ENCODE measurements around the gene ALS2.
"Not testable (repeated sequence)": the region's sequence is repeated elsewhere in the genome, so short reads cannot be mapped to it uniquely, and the experiment has no call there.

ALS2 gene

DNA sequence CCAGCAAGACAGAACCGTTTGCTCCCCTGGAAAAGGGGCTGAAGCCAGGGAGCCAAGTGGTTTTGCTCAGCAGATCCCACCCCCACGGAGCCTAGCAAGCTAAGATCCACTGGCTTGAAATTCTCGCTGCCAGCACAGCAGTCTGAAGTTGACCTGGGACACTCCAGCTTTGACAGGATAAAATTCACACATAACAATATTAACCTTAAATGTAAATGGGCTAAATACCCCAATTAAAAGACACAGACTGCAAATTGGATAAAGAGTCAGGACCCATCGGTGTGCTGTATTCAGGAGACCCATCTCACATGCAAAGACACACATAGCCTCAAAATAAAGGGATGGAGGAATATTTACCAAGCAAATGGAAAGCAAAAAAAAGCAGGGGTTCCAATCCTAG is 109.5 kb downstream of the ALS2 start:
- H3K4me3 ChIP-seq (ENCODE audit: low read depth in 1 of 2, low read length in 2 of 2), result not testable (repeated sequence)

DNA sequence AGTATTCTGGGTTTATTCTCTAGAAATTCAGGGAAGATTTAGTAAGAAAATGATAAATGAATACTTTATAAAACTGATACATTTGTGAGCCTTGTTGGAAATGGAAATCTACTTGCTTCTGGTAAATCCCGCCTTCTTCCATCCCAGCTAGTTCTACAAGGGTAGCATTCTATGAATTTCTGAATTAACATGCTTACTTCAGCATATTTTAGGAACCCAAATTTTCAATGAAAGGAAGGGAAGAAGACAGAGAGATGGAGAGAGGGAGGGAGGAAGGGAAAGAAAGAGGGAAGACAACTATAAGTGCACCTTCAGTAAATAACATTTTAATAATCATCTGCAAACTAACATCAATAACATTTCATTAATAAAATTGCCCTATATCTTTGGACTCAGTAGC is 110.9 kb downstream of the ALS2 start:
- no peaks in the 10 kb centered on the region for H3K36me3 ChIP-seq (ENCODE audit: control insufficient read depth in 1 of 2, insufficient read depth in 2 of 2, low read length in 2 of 2)
- no peaks in the 10 kb centered on the region for H3K27me3 ChIP-seq (ENCODE audit: control insufficient read depth in 1 of 2, insufficient read depth in 2 of 2, low read length in 2 of 2)
- H3K9me3 ChIP-seq (ENCODE audit: control insufficient read depth in 1 of 2, low read length in 2 of 2), result no peaks in the 10 kb centered on the region

More for the DNA sequence above, 109.5 kb downstream of the ALS2 start:
- H3K4me1 ChIP-seq (ENCODE audit: control insufficient read depth in 1 of 2, insufficient read depth in 2 of 2, low read length in 2 of 2); H3K36me3 ChIP-seq (ENCODE audit: control insufficient read depth in 1 of 2, insufficient read depth in 2 of 2, low read length in 2 of 2); H3K9ac ChIP-seq (ENCODE audit: low read depth in 1 of 2, low read length in 2 of 2); H3K9me3 ChIP-seq (ENCODE audit: control insufficient read depth in 1 of 2, low read length in 2 of 2); H3K27ac ChIP-seq (ENCODE audit: low read depth, low read length); H3K27me3 ChIP-seq (ENCODE audit: control insufficient read depth in 1 of 2, insufficient read depth in 2 of 2, low read length in 2 of 2): not testable (repeated sequence)

DNA sequence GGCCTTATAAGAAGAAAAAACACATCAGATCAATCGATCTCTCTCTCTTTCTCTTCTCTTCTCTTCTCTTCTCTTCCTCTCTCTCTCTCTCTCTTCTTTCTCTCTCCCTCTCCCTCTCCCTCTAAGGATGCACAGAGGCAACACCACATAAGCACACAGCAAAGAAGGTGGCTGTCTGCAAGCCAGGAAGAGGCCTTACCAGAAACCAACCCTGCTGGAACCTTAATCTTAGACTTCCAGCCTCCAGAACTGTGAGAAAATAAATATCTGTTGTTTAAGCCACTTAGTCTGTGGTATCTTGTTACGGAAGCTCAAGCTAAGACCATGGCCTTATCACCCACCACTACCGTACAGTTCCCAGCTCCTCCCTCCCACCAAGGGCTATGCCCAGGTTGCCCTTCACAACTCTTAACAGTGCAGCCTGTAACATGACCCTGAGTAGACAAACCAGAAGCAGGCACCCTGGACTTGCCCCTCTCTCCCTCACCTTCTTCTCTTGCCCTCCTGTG is 112.3 kb downstream of the ALS2 start:
- Histone ChIP-seq H3K4me3 (ENCODE audit: low read depth in 1 of 2, low read length in 2 of 2) (no peak overlapping the region), H3K9me3 (ENCODE audit: control insufficient read depth in 1 of 2, low read length in 2 of 2) (no peaks in the 10 kb centered on the region), H3K4me1 (ENCODE audit: control insufficient read depth in 1 of 2, insufficient read depth in 2 of 2, low read length in 2 of 2) (no peaks in the 10 kb centered on the region), H3K36me3 (ENCODE audit: control insufficient read depth in 1 of 2, insufficient read depth in 2 of 2, low read length in 2 of 2) (no peaks in the 10 kb centered on the region), H3K9ac (ENCODE audit: low read depth in 1 of 2, low read length in 2 of 2) (no peak overlapping the region), H3K27ac (ENCODE audit: low read depth, low read length) (no peak overlapping the region), H3K27me3 (ENCODE audit: control insufficient read depth in 1 of 2, insufficient read depth in 2 of 2, low read length in 2 of 2) (no peaks in the 10 kb centered on the region)

More for the DNA sequence above, 110.9 kb downstream of the ALS2 start:
- H3K4me3 ChIP-seq (ENCODE audit: low read depth in 1 of 2, low read length in 2 of 2), result no peak overlapping the region
- no peak overlapping the region for H3K9ac ChIP-seq (ENCODE audit: low read depth in 1 of 2, low read length in 2 of 2)
- no peak overlapping the region for H3K27ac ChIP-seq (ENCODE audit: low read depth, low read length)
- no peaks in the 10 kb centered on the region for H3K4me1 ChIP-seq (ENCODE audit: control insufficient read depth in 1 of 2, insufficient read depth in 2 of 2, low read length in 2 of 2)

DNA sequence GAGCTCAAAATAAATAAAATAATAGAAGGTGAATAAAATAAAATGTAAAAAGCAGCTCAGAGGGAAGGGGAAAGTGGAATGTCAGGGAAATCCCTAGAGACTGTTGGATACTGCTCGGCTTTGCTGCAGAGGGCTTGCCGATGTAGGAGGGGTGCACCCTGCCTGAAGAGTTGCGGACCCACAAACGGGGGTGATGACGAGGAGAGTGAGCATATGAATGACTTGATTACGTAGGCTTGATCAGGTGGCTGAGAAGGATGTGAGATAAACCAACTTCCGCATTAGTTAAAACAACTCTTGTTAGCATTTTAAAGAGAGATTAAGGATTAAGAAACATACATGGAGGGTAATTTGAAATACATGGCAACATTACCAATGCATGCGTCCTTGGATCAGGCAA is 116.4 kb downstream of the ALS2 start:
- H3K9ac ChIP-seq (ENCODE audit: low read depth in 1 of 2, low read length in 2 of 2), result no peak overlapping the region
- no peak overlapping the region for H3K4me3 ChIP-seq (ENCODE audit: low read depth in 1 of 2, low read length in 2 of 2)
- H3K27me3 ChIP-seq (ENCODE audit: control insufficient read depth in 1 of 2, insufficient read depth in 2 of 2, low read length in 2 of 2), result no peaks in the 10 kb centered on the region
- no peaks in the 10 kb centered on the region for H3K36me3 ChIP-seq (ENCODE audit: control insufficient read depth in 1 of 2, insufficient read depth in 2 of 2, low read length in 2 of 2)
- no peaks in the 10 kb centered on the region for H3K9me3 ChIP-seq (ENCODE audit: control insufficient read depth in 1 of 2, low read length in 2 of 2)
- H3K4me1 ChIP-seq (ENCODE audit: control insufficient read depth in 1 of 2, insufficient read depth in 2 of 2, low read length in 2 of 2), result no peaks in the 10 kb centered on the region
- H3K27ac ChIP-seq (ENCODE audit: low read depth, low read length), result no peak overlapping the region

DNA sequence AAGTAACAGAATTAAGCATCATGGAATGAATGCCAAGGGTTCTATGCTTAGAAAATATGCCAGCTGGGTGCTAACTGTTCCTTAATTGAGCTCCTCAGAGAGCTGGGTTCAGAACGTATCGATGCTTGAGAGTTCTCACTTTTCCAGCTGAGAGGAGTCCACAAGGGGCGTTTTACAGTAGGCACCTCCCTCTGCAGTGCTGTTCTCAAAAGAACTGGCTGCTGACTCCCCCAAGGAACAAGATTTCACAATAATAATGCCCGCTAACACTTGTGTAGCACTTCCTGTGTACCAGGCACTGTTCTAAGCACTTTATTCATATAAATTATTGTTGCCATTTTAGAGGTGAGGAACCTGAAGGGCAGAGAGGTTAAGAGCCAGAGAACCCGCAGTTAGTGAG is 119.4 kb downstream of the ALS2 start:
- no peaks in the 10 kb centered on the region for H3K9me3 ChIP-seq (ENCODE audit: control insufficient read depth in 1 of 2, low read length in 2 of 2)
- no peaks in the 10 kb centered on the region for H3K27me3 ChIP-seq (ENCODE audit: control insufficient read depth in 1 of 2, insufficient read depth in 2 of 2, low read length in 2 of 2)
- H3K27ac ChIP-seq (ENCODE audit: low read depth, low read length), result no peak overlapping the region
- no peak overlapping the region for H3K9ac ChIP-seq (ENCODE audit: low read depth in 1 of 2, low read length in 2 of 2)
- H3K4me1 ChIP-seq (ENCODE audit: control insufficient read depth in 1 of 2, insufficient read depth in 2 of 2, low read length in 2 of 2), result no peaks in the 10 kb centered on the region
- H3K4me3 ChIP-seq (ENCODE audit: low read depth in 1 of 2, low read length in 2 of 2), result no peak overlapping the region
- H3K36me3 ChIP-seq (ENCODE audit: control insufficient read depth in 1 of 2, insufficient read depth in 2 of 2, low read length in 2 of 2), result no peaks in the 10 kb centered on the region

DNA sequence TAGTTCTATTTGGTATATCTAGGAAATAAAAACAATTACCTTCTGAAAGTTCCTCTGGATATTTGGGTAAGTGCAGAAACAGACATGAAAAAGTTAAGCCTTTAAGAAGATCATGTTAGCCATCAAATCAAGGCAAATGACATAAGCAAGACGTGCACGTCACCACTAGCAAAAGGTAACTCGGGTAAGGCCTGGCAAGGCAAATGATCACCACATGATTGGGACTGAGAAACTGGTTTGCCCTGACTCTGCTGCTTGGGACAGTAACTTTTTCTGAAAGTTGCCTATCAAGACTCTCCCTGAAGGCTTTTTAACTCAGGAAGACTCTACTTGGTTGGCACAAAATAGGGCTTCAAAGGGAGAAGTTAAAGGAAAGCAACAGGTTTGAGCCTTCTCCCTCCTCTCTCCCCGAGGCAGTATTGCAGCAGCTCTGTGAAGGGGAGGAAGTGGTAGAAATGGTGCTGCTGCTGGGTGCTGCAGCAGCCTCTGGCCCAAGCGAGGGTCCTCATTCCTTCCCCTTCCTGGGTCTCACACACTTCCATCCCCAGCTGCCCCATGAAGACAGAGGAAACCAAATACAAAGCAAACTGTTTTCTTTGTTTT is 120.3 kb downstream of the ALS2 start:
- Histone ChIP-seq H3K9ac (ENCODE audit: low read depth in 1 of 2, low read length in 2 of 2) (no peak overlapping the region), H3K27ac (ENCODE audit: low read depth, low read length) (no peak overlapping the region), H3K4me1 (ENCODE audit: control insufficient read depth in 1 of 2, insufficient read depth in 2 of 2, low read length in 2 of 2) (no peaks in the 10 kb centered on the region), H3K9me3 (ENCODE audit: control insufficient read depth in 1 of 2, low read length in 2 of 2) (no peaks in the 10 kb centered on the region), H3K27me3 (ENCODE audit: control insufficient read depth in 1 of 2, insufficient read depth in 2 of 2, low read length in 2 of 2) (no peaks in the 10 kb centered on the region), H3K36me3 (ENCODE audit: control insufficient read depth in 1 of 2, insufficient read depth in 2 of 2, low read length in 2 of 2) (no peaks in the 10 kb centered on the region), H3K4me3 (ENCODE audit: low read depth in 1 of 2, low read length in 2 of 2) (no peak overlapping the region)

DNA sequence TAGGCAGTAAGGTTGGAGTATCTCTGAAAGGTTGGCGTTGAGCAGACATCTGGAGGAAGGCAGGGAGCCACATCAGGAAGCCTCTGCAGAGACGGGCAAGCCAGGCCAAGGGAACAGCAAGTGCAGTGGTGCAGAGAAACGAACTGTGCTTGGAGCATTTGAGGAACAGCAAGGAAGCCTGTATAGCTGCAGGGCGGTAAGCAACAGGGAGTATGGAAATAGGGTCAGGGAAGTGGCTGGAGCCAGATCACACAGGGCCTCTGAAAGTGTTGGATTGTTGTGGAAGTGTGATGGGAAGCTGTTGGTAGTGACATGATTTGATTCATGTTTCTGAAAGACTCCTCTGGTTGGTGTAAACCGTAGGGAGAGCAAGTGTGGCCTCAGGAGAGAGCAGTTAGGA is 124.0 kb downstream of the ALS2 start:
- no peaks in the 10 kb centered on the region for H3K36me3 ChIP-seq (ENCODE audit: control insufficient read depth in 1 of 2, insufficient read depth in 2 of 2, low read length in 2 of 2)
- no peak overlapping the region for H3K27ac ChIP-seq (ENCODE audit: low read depth, low read length)
- no peaks in the 10 kb centered on the region for H3K27me3 ChIP-seq (ENCODE audit: control insufficient read depth in 1 of 2, insufficient read depth in 2 of 2, low read length in 2 of 2)
- no peak overlapping the region for H3K4me3 ChIP-seq (ENCODE audit: low read depth in 1 of 2, low read length in 2 of 2)
- H3K9me3 ChIP-seq (ENCODE audit: control insufficient read depth in 1 of 2, low read length in 2 of 2), result no peaks in the 10 kb centered on the region
- H3K9ac ChIP-seq (ENCODE audit: low read depth in 1 of 2, low read length in 2 of 2), result no peak overlapping the region
- H3K4me1 ChIP-seq (ENCODE audit: control insufficient read depth in 1 of 2, insufficient read depth in 2 of 2, low read length in 2 of 2), result no peaks in the 10 kb centered on the region

DNA sequence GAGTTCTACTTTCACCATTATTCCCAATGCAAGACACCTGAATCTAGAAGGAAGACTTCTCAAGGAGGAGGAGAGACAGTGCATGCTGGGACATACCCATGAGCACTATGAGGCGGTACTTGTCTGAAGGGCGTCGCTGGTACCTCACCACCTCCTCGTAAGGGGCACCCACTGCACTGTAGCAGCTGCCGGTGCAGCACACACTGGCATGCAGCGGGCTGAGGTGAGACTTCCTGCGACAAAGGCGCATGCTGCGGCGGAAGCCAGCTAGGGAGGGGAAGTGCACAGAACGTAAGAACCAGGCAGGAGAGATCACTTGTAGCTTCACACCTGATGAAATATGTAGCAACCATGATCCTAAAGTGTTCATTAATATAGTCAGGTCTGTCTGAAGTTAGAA is 124.6 kb downstream of the ALS2 start:
- Histone ChIP-seq H3K9ac (ENCODE audit: low read depth in 1 of 2, low read length in 2 of 2) (no peak overlapping the region), H3K9me3 (ENCODE audit: control insufficient read depth in 1 of 2, low read length in 2 of 2) (no peaks in the 10 kb centered on the region), H3K27me3 (ENCODE audit: control insufficient read depth in 1 of 2, insufficient read depth in 2 of 2, low read length in 2 of 2) (no peaks in the 10 kb centered on the region), H3K4me3 (ENCODE audit: low read depth in 1 of 2, low read length in 2 of 2) (no peak overlapping the region), H3K27ac (ENCODE audit: low read depth, low read length) (no peak overlapping the region), H3K36me3 (ENCODE audit: control insufficient read depth in 1 of 2, insufficient read depth in 2 of 2, low read length in 2 of 2) (no peaks in the 10 kb centered on the region), H3K4me1 (ENCODE audit: control insufficient read depth in 1 of 2, insufficient read depth in 2 of 2, low read length in 2 of 2) (no peaks in the 10 kb centered on the region)

DNA sequence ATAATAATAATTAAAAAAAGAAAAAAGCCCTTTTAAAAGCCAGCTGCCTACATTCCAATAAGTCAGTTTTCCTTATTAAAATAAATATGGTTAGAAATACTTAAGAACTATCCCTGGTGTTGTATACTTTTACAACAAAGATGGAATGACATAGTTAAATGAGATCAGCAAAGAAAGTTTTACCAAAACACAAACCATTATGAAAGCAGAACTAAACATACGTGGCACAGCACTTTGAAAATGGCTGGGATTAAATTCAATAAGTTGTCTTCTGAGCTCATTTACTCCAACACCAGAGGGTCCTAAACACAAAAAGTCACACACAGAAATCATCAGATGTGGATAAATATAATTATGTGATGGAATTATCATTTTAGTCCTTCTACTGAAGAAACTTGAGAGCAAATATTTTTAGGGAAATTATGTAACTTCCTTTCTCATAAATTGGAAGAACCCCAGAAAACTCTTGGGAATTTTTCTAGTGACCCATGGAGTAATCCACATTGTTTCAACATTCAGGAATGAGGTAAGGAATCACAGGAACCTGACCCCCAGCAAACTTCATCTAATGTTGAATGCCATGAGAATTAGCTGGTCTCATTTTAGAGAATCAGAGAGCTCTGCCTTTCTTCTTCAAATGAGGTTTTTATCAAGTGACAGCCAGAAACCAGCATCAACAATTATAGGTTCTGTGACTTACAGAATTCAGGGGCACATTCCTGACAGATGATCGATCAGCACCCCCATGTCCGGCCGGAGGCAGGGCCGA is 125.9 kb downstream of the ALS2 start:
- Histone ChIP-seq H3K9ac (ENCODE audit: low read depth in 1 of 2, low read length in 2 of 2) (no peak overlapping the region), H3K27me3 (ENCODE audit: control insufficient read depth in 1 of 2, insufficient read depth in 2 of 2, low read length in 2 of 2) (no peaks in the 10 kb centered on the region), H3K9me3 (ENCODE audit: control insufficient read depth in 1 of 2, low read length in 2 of 2) (no peaks in the 10 kb centered on the region), H3K27ac (ENCODE audit: low read depth, low read length) (no peak overlapping the region), H3K36me3 (ENCODE audit: control insufficient read depth in 1 of 2, insufficient read depth in 2 of 2, low read length in 2 of 2) (no peaks in the 10 kb centered on the region), H3K4me3 (ENCODE audit: low read depth in 1 of 2, low read length in 2 of 2) (no peak overlapping the region), H3K4me1 (ENCODE audit: control insufficient read depth in 1 of 2, insufficient read depth in 2 of 2, low read length in 2 of 2) (no peaks in the 10 kb centered on the region)

DNA sequence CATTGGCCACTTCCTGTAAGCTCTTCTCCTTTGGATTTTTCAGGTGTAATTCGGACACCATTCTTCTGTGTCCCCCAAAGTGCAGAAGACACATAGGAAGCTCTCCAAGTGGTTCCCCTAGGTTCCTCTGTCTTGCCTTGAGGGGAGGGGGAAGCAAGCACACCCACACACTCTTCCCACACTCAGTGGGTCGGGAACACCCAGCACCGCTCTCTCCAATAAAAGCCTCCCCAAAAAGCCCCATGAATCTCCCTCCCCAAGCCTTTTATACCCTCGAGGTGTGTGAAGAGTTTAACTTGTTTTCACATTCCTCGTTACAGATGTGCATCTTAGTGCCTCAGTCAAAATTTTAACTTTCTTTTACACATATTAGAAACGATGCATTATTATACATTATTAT is 127.5 kb downstream of the ALS2 start:
- no peak overlapping the region for H3K27ac ChIP-seq (ENCODE audit: low read depth, low read length)
- no peak overlapping the region for H3K9ac ChIP-seq (ENCODE audit: low read depth in 1 of 2, low read length in 2 of 2)
- H3K4me1 ChIP-seq (ENCODE audit: control insufficient read depth in 1 of 2, insufficient read depth in 2 of 2, low read length in 2 of 2), result no peaks in the 10 kb centered on the region
- no peak overlapping the region for H3K4me3 ChIP-seq (ENCODE audit: low read depth in 1 of 2, low read length in 2 of 2)
- no peaks in the 10 kb centered on the region for H3K27me3 ChIP-seq (ENCODE audit: control insufficient read depth in 1 of 2, insufficient read depth in 2 of 2, low read length in 2 of 2)
- H3K36me3 ChIP-seq (ENCODE audit: control insufficient read depth in 1 of 2, insufficient read depth in 2 of 2, low read length in 2 of 2), result no peaks in the 10 kb centered on the region
- H3K9me3 ChIP-seq (ENCODE audit: control insufficient read depth in 1 of 2, low read length in 2 of 2), result no peaks in the 10 kb centered on the region
